ENCODE measurements around the gene TBRG4. TPM values are rescaled to one million over a fixed set of nuclear protein-coding genes. Genes with fewer than 3 reads are reported as not detected.

TBRG4 gene
- total RNA-seq, 1 experiment from 2014 or later = 127 TPM

DNA sequence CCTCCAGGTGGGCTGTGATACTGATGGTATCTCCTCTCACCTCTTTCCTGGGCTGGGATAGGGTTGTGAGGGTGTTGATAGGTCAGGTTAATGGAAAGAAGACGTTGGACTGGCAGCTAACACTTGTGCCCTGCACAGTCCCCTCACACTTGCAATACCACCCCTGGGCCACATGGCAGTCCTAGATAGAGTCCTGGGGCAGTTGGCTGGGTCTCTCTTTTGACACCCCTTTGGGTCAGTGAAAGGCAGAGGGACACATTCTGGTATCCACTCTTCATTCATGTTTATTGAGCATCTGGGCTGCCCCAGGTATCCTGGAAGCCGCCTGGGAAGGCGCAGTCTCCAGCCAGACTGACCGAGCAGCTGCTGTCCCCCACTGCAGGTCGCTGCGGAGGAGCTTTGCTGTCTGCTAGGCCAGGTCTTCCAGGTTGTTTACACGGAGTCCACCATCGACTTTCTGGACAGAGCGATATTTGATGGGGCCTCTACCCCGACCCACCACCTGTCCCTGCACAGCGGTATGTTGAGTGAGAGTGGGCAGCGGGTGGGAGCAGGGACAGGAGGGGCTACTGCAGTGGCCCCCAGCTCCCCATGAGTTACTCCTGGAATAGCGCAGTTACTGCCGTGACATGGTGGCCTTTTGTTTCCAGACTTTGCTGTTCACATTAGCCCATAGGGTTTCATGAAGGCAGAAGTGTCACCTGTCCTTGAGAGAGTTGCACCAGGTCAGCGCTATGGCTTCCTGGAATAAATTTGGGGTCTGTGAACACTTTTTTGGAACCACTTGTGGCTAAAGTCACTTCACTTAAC lies 41.8 kb downstream of the TBRG4 start:
- TF ChIP-seq, protein P1, sequence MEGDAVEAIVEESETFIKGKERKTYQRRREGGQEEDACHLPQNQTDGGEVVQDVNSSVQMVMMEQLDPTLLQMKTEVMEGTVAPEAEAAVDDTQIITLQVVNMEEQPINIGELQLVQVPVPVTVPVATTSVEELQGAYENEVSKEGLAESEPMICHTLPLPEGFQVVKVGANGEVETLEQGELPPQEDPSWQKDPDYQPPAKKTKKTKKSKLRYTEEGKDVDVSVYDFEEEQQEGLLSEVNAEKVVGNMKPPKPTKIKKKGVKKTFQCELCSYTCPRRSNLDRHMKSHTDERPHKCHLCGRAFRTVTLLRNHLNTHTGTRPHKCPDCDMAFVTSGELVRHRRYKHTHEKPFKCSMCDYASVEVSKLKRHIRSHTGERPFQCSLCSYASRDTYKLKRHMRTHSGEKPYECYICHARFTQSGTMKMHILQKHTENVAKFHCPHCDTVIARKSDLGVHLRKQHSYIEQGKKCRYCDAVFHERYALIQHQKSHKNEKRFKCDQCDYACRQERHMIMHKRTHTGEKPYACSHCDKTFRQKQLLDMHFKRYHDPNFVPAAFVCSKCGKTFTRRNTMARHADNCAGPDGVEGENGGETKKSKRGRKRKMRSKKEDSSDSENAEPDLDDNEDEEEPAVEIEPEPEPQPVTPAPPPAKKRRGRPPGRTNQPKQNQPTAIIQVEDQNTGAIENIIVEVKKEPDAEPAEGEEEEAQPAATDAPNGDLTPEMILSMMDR (conservative IDR thresholded peaks at IDR 0.05) = peak; percentile 30; the same call in 2 of the 3 replicates
- WGBS (ENCODE audit: extremely low coverage, insufficient read length, low lambda C conversion rate) = no CpG with 5 or more reads among the region's 15 CpGs
- Histone ChIP-seq H3K79me2 (ENCODE audit: insufficient read depth, low read length) (no peaks in the 10 kb centered on the region), H3K18ac (ENCODE audit: insufficient read length, low read depth, low read length) (no peak overlapping the region), H3K79me1 (ENCODE audit: insufficient read depth, low read depth, low read length, poor library complexity, severe bottlenecking) (no peaks in the 10 kb centered on the region), H3K4ac (ENCODE audit: low read depth, low read length) (no peak overlapping the region), H3K27ac (ENCODE audit: insufficient read length, low read depth, low read length) (no peak overlapping the region), H3K23me2 (ENCODE audit: insufficient read length, low read depth, low read length, poor library complexity, severe bottlenecking) (no peaks in the 10 kb centered on the region), H3K14ac (ENCODE audit: insufficient read depth, low read length) (no peak overlapping the region), H2BK15ac (ENCODE audit: low read depth, low read length) (no peak overlapping the region), H2BK12ac (ENCODE audit: insufficient read length, low read depth, low read length) (no peak overlapping the region), H2BK120ac (ENCODE audit: low read depth, low read length, poor library complexity, severe bottlenecking) (no peak overlapping the region), H3K4me2 (ENCODE audit: insufficient read depth, insufficient read length, low read length) (no peak overlapping the region), H4K5ac (ENCODE audit: insufficient read length, low read depth, low read length) (no peak overlapping the region), H3K9ac (ENCODE audit: extremely low read depth, insufficient read length, low read length) (no peak overlapping the region), H3K9me3 (ENCODE audit: control insufficient read depth, low read depth, low read length) (no peaks in the 10 kb centered on the region), H3K23ac (ENCODE audit: insufficient read length, low read depth, low read length) (no peak overlapping the region), H3T11ph (ENCODE audit: low read length) (no peak overlapping the region), H2BK5ac (ENCODE audit: insufficient read length, low read length) (no peak overlapping the region), H2AFZ (ENCODE audit: low read length) (no peak overlapping the region), H3K56ac (ENCODE audit: insufficient read length, low read depth, low read length) (no peak overlapping the region), H4K91ac (ENCODE audit: insufficient read length, low read depth, low read length) (no peak overlapping the region), H4K8ac (replicated peaks; ENCODE audit: insufficient read length, low read depth, low read length) (no peak overlapping the region), H2AK5ac (ENCODE audit: insufficient read length, low read length) (no peak overlapping the region), H3K4me1 (ENCODE audit: insufficient read depth, low read length) (no peaks in the 10 kb centered on the region), H2BK20ac (ENCODE audit: low read depth, low read length, poor library complexity, severe bottlenecking) (no peak overlapping the region), H3K27me3 (ENCODE audit: insufficient read depth, low read length) (no peaks in the 10 kb centered on the region), H4K20me1 (ENCODE audit: control insufficient read depth, insufficient read depth, insufficient read length) (no peaks in the 10 kb centered on the region)
- no peaks in the 10 kb centered on the region for H3K9me3 Mint-ChIP-seq
- no peak for DNase-seq
- H3K27me3 Mint-ChIP-seq (ENCODE audit: low read depth) = no peaks in the 10 kb centered on the region
- peaks cover 0 to 7% of the 10 kb centered on the region in 2 experiments; a peak in 1 of 4 replicates for H3K4me1 Mint-ChIP-seq
- no peak overlapping the region for H3K4me3 Mint-ChIP-seq
- H3K36me3 Mint-ChIP-seq (ENCODE audit: insufficient read depth in 1 of 3, low read depth in 3 of 3) = peaks cover 3 to 45% (median 33%) of the 10 kb centered on the region in 3 experiments; a peak in 6 of 7 replicates
- H3K27ac Mint-ChIP-seq = peak overlapping the region in 1 of 3 experiments; percentile 14; a peak in 1 of 7 replicates

All from H9 (cell line).